Panc1 (cell line): Measurements from ENCODE around the gene NXPH1. TPM values are rescaled to one million over a fixed set of nuclear protein-coding genes. Genes with fewer than 3 reads are reported as not detected.

ENCODE experiments used
- ATAC-seq: fragments of 200-7000 bp; cut with Tn5 transposase; 2 replicates; pipeline ENCODE4 v1.9.1; 2020; ENCODE audit warnings: mild to moderate bottlenecking, moderate library complexity
- BruUV-seq: library from RNA; stranded (reverse); fragments of 400-500 nt; replicated peaks from 2 replicates; lab custom pipeline; 2021; lab: Mats Ljungman, UMichigan
- CTCF ChIA-PET: fragments of 300-600 bp; sonication (Branson Sonifier 250); formaldehyde crosslinking; loops from one replicate; lab custom pipeline; 2022; ENCODE audit warnings: antibody characterized with exemption; lab: Charles Lee
- POLR2A ChIA-PET: fragments of 300-600 bp; sonication (Branson Sonifier 250); formaldehyde crosslinking; loops from one replicate; lab custom pipeline; 2022; ENCODE audit warnings: antibody characterized with exemption; lab: Charles Lee
- DNase-seq: peaks from one replicate; pipeline ENCODE4 v3.0.0-alpha.2; 2010; ENCODE audit warnings: low read depth, low spot score
- H3K27ac ChIP-seq: 2 replicates; pipeline ENCODE4 v1.5.1; 2011; ENCODE audit warnings: mild to moderate bottlenecking, low read length, inconsistent platforms
- H3K27me3 ChIP-seq: fragments of 200-500 bp; sonication (Bioruptor generic); 2 replicates; pipeline ENCODE4 v1.6.0; 2014; ENCODE audit warnings: low read length, inconsistent platforms; ENCODE audit not compliant: control insufficient read depth, insufficient read depth
- H3K36me3 ChIP-seq: fragments of 200-500 bp; sonication (Bioruptor generic); 2 replicates; pipeline ENCODE4 v1.5.1; 2014; ENCODE audit warnings: inconsistent platforms, mild to moderate bottlenecking, low read length, moderate library complexity; ENCODE audit not compliant: control insufficient read depth, insufficient read depth
- H3K4me1 ChIP-seq: 2 replicates; pipeline ENCODE4 v1.5.1; 2011; ENCODE audit warnings: inconsistent platforms, mild to moderate bottlenecking, low read length, moderate library complexity; ENCODE audit not compliant: control insufficient read depth, insufficient read depth
- H3K4me3 ChIP-seq, 2 experiments: 2 replicates each; pipeline ENCODE4 v1.5.1; 2011 to 2012; ENCODE audit warnings: low read depth in 2 of 2, low read length in 2 of 2, mild to moderate bottlenecking in 2 of 2, inconsistent platforms in 1 of 2, moderate library complexity in 1 of 2
- H3K9me3 ChIP-seq: fragments of 200-500 bp; sonication (Bioruptor generic); 2 replicates; pipeline ENCODE4 v1.5.1; 2014; ENCODE audit warnings: low read depth, mild to moderate bottlenecking, inconsistent platforms, low read length, moderate library complexity; ENCODE audit not compliant: control insufficient read depth, insufficient read depth
- CTCF ChIP-seq: fragments of 450-650 bp; IDR thresholded peaks from 2 replicates; pipeline ENCODE4 v1.5.1; 2017; ENCODE audit warnings: mild to moderate bottlenecking
- POLR2AphosphoS5 ChIP-seq: IDR thresholded peaks from 2 replicates; pipeline ENCODE4 v1.6.1; 2012; ENCODE audit warnings: mild to moderate bottlenecking, low read depth, low read length, moderate library complexity
- SIN3A ChIP-seq: IDR thresholded peaks from 2 replicates; pipeline ENCODE4 v1.6.1; 2012; ENCODE audit warnings: low read depth, mild to moderate bottlenecking, low read length, moderate library complexity, borderline replicate concordance; ENCODE audit not compliant: insufficient read depth
- TCF7L2 ChIP-seq: IDR thresholded peaks from 2 replicates; pipeline ENCODE4 v1.6.1; 2011; ENCODE audit warnings: mild to moderate bottlenecking, low read depth, low read length, inconsistent platforms
- in situ Hi-C: cut with HindIII; loops from 2 replicates; pipeline ENCODE4 v1.10.0; 2016; ENCODE audit warnings: low sequenced_read_pairs, low pct_unique_long_range_greater_than_20kb
- intact Hi-C: fragments of 100-400 bp; cut with micrococcal nuclease; formaldehyde crosslinking; loops from one replicate; pipeline ENCODE4 v1.10.0; 2022; ENCODE audit not compliant: unreplicated experiment
- total RNA-seq: library from RNA; stranded (reverse); gene quantifications from one replicate; pipeline ENCODE4 v1.2.1, GENCODE V29; 2021; ENCODE audit not compliant: unreplicated experiment
- TF ChIP-seq, protein P1 (sequence below), 2 experiments: IDR thresholded peaks; 2 replicates each; pipeline ENCODE4 v1.6.1; 2011 to 2012; ENCODE audit warnings: low read depth in 2 of 2, control low read depth in 1 of 2, low read length in 1 of 2, mild to moderate bottlenecking in 1 of 2, moderate library complexity in 1 of 2; ENCODE audit not compliant: insufficient read depth in 1 of 2

Gene NXPH1
- total RNA-seq, 1 experiment from 2014 or later = not detected

- TF ChIP-seq SIN3A = no peak
- TF ChIP-seq, protein P1, sequence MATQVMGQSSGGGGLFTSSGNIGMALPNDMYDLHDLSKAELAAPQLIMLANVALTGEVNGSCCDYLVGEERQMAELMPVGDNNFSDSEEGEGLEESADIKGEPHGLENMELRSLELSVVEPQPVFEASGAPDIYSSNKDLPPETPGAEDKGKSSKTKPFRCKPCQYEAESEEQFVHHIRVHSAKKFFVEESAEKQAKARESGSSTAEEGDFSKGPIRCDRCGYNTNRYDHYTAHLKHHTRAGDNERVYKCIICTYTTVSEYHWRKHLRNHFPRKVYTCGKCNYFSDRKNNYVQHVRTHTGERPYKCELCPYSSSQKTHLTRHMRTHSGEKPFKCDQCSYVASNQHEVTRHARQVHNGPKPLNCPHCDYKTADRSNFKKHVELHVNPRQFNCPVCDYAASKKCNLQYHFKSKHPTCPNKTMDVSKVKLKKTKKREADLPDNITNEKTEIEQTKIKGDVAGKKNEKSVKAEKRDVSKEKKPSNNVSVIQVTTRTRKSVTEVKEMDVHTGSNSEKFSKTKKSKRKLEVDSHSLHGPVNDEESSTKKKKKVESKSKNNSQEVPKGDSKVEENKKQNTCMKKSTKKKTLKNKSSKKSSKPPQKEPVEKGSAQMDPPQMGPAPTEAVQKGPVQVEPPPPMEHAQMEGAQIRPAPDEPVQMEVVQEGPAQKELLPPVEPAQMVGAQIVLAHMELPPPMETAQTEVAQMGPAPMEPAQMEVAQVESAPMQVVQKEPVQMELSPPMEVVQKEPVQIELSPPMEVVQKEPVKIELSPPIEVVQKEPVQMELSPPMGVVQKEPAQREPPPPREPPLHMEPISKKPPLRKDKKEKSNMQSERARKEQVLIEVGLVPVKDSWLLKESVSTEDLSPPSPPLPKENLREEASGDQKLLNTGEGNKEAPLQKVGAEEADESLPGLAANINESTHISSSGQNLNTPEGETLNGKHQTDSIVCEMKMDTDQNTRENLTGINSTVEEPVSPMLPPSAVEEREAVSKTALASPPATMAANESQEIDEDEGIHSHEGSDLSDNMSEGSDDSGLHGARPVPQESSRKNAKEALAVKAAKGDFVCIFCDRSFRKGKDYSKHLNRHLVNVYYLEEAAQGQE (IDR thresholded peaks at IDR 0.05; ENCODE audit: insufficient read depth in 1 of 2, low read depth in 2 of 2, low read length in 1 of 2) = no peak
- TF ChIP-seq CTCF = no peak
- TF ChIP-seq POLR2AphosphoS5 = no peak
- TF ChIP-seq TCF7L2 = no peak
- Histone ChIP-seq H3K4me3 (no peak overlapping the region), H3K4me1 (no peaks in the 10 kb centered on the region), H3K27me3 (no peaks in the 10 kb centered on the region), H3K36me3 (no peaks in the 10 kb centered on the region), H3K27ac (no peak overlapping the region), H3K9me3 (no peaks in the 10 kb centered on the region)
- intact Hi-C loops (no loop called here), in situ Hi-C loops (no loop called here)
- ATAC-seq = no peak
- ChIA-PET POLR2A (no interaction called here), CTCF (no interaction called here)
- no TSS peak for BruUV-seq
- DNase-seq = no peak
Measured at GRCh38 chr7:8747338-8747737, 313.9 kb downstream of the NXPH1 start.

GRCh38 chr7:8751557-8752231 lies 318.3 kb downstream of the NXPH1 start:
- DNase-seq (no peak), ATAC-seq (no peak)

More at GRCh38 chr7:8751557-8752231, 318.3 kb downstream of the NXPH1 start:
- Histone ChIP-seq H3K4me1 (no peaks in the 10 kb centered on the region), H3K36me3 (no peaks in the 10 kb centered on the region), H3K27ac (no peak overlapping the region), H3K9me3 (no peaks in the 10 kb centered on the region), H3K4me3 (no peak overlapping the region), H3K27me3 (no peaks in the 10 kb centered on the region)
- ChIA-PET POLR2A (no interaction called here), CTCF (no interaction called here)
- no TSS peak for BruUV-seq
- in situ Hi-C loops = no loop called here
- no peak for TF ChIP-seq CTCF
- no peak for TF ChIP-seq TCF7L2
- TF ChIP-seq POLR2AphosphoS5 = no peak
- TF ChIP-seq SIN3A = no peak
- TF ChIP-seq, protein P1 (IDR thresholded peaks at IDR 0.05; ENCODE audit: insufficient read depth in 1 of 2, low read depth in 2 of 2, low read length in 1 of 2) = no peak
- intact Hi-C loops = no loop called here
